A549 (cell line): ENCODE results near the gene ITGA7.

Experiments used
- ATOH8 ChIP-seq: fragments of 250-450 bp; sonication (Bioruptor Pico); IDR thresholded peaks from 2 replicates; pipeline ENCODE4 v1.5.0; 2020; ENCODE audit warnings: low read depth, mild to moderate bottlenecking, moderate library complexity
- BCL3 ChIP-seq: fragments of >200 bp; sonication (Bioruptor Twin); formaldehyde crosslinking; IDR thresholded peaks from 3 replicates; pipeline ENCODE4 v1.6.1; 2016
- CEBPB ChIP-seq, 2 experiments: fragments of >200 bp in 1 of 2; sonication (Bioruptor Twin) in 1 of 2; formaldehyde crosslinking in 1 of 2; IDR thresholded peaks; 2 replicates each; pipeline ENCODE4 v1.6.1; 2012 to 2016
- EP300 ChIP-seq, 2 experiments: fragments of >200 bp; sonication (Bioruptor Twin); formaldehyde crosslinking; IDR thresholded peaks; 2 replicates in 1 of 2; 3 replicates in 1 of 2; pipeline ENCODE4 v1.6.1; 2016 to 2017
- JUN ChIP-seq, 2 experiments: fragments of >200 bp; sonication (Bioruptor Twin); formaldehyde crosslinking; IDR thresholded peaks; 2 replicates in 1 of 2; 3 replicates in 1 of 2; pipeline ENCODE4 v1.6.1; 2016 to 2017
- MYC ChIP-seq: IDR thresholded peaks from 2 replicates; pipeline ENCODE4 v1.6.1; 2012; ENCODE audit warnings: mild to moderate bottlenecking, inconsistent platforms, low read length, improper control_type of control experiment, borderline replicate concordance
- POLR2A ChIP-seq: IDR thresholded peaks from 2 replicates; pipeline ENCODE4 v1.6.1; 2012; ENCODE audit warnings: mild to moderate bottlenecking, low read length
- REST ChIP-seq: fragments of 200-600 bp; sonication (generic); IDR thresholded peaks from 2 replicates; pipeline ENCODE4 v1.6.1; 2016; ENCODE audit warnings: antibody characterized with exemption, mild to moderate bottlenecking, moderate library complexity
- SMC3 ChIP-seq: fragments of >200 bp; sonication (Bioruptor Twin); formaldehyde crosslinking; IDR thresholded peaks from 3 replicates; pipeline ENCODE4 v1.6.1; 2018; ENCODE audit warnings: inconsistent platforms
- ZSCAN20 ChIP-seq: fragments of 250-450 bp; sonication (Bioruptor Pico); IDR thresholded peaks from 2 replicates; pipeline ENCODE4 v1.8.0; 2022; ENCODE audit warnings: mild to moderate bottlenecking, moderate library complexity
- TF ChIP-seq, protein P1 (sequence below): fragments of >200 bp; sonication (Bioruptor Twin); formaldehyde crosslinking; IDR thresholded peaks from 3 replicates; pipeline ENCODE4 v1.5.1; 2016
- TF ChIP-seq, protein P2 (sequence below): fragments of >200 bp; sonication (Bioruptor Twin); formaldehyde crosslinking; IDR thresholded peaks from 2 replicates; pipeline ENCODE4 v1.6.1; 2016

- no peak for TF ChIP-seq BCL3
- TF ChIP-seq ZSCAN20, result no peak
- no peak for TF ChIP-seq POLR2A
- TF ChIP-seq SMC3, result no peak
- TF ChIP-seq, protein P1, sequence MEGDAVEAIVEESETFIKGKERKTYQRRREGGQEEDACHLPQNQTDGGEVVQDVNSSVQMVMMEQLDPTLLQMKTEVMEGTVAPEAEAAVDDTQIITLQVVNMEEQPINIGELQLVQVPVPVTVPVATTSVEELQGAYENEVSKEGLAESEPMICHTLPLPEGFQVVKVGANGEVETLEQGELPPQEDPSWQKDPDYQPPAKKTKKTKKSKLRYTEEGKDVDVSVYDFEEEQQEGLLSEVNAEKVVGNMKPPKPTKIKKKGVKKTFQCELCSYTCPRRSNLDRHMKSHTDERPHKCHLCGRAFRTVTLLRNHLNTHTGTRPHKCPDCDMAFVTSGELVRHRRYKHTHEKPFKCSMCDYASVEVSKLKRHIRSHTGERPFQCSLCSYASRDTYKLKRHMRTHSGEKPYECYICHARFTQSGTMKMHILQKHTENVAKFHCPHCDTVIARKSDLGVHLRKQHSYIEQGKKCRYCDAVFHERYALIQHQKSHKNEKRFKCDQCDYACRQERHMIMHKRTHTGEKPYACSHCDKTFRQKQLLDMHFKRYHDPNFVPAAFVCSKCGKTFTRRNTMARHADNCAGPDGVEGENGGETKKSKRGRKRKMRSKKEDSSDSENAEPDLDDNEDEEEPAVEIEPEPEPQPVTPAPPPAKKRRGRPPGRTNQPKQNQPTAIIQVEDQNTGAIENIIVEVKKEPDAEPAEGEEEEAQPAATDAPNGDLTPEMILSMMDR, result no peak
- no peak for TF ChIP-seq REST
- no peak for TF ChIP-seq JUN (IDR thresholded peaks at IDR 0.05)
- TF ChIP-seq EP300 (IDR thresholded peaks at IDR 0.05), result no peak
- TF ChIP-seq ATOH8 (CRISPR knock-in tag), result no peak
- TF ChIP-seq, protein P2, sequence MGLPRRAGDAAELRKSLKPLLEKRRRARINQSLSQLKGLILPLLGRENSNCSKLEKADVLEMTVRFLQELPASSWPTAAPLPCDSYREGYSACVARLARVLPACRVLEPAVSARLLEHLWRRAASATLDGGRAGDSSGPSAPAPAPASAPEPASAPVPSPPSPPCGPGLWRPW, result no peak
- TF ChIP-seq MYC, result no peak
- TF ChIP-seq CEBPB (IDR thresholded peaks at IDR 0.05), result no peak
Measured at GRCh38 chr12:55723516-55724225, 16.0 kb upstream of the ITGA7 start.
